Lower leg skin (tissue), 3 donors: ENCODE data around the gene MCM8.

Experiments
- CTCF ChIP-seq, 3 donors: fragments of 450-650 bp; IDR thresholded peaks; one replicate each; pipeline ENCODE4 v1.5.1; 2016; ENCODE audit warnings: antibody characterized with exemption in 3 of 3, mild to moderate bottlenecking in 3 of 3, moderate library complexity in 2 of 3
- POLR2A ChIP-seq, 2 donors: fragments of 450-650 bp; IDR thresholded peaks; one replicate each; pipeline ENCODE4 v1.6.1; 2016 to 2017; ENCODE audit warnings: antibody characterized with exemption in 2 of 2, mild to moderate bottlenecking in 1 of 2, moderate library complexity in 1 of 2

DNA sequence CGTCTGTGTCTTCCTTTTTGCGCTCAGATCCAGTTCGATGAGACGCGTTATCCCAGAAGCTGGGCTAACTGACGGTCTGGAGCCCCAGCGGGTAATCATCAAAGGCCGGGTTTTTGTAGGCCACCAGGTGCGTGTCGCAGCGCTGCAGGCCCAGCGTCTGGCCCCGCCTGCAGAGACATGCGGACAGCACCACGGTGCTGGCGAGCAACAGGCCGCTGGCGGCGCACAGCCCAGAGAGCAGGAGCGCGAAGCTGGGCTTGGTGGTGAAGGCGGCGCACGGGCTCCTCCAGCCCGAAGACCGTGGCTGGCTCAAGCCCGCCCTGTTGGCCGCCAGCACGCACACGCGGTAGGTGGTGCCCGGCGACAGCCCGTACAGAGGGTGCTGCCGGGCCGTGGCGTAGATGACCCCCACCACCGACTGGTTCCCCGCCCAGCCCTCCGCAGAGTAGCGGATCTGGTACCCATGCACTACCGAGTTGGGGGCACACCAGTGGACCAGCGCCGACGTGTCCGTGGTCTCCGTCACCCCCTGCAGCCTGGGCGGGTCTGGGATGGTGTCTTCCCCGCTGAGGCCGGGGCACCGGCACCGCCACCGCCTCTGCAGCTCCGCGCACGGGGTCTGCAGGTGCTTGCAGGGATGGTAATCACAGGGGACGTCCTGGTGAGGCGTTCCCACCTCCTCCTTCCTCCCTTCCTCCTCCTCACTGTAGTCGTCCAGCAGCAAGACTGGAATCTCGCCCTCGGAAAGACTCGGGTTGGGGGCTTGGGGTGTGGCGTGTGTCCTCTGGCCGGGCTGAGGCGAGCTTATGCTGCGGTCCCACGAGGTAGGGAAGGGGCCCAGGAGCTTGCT is 90.7 kb downstream of the MCM8 start:
- TF ChIP-seq CTCF (IDR thresholded peaks at IDR 0.05), result no peak
- TF ChIP-seq POLR2A (IDR thresholded peaks at IDR 0.05), result no peak
